Ascending aorta (tissue), 2 donors: ENCODE measurements around the gene TRIM7. TPM values are rescaled to one million over a fixed set of nuclear protein-coding genes. Genes with fewer than 3 reads are reported as not detected.
"Not testable (repeated sequence)": the region's sequence is repeated elsewhere in the genome, so short reads cannot be mapped to it uniquely, and the experiment has no call there.

ENCODE experiments used
- DNase-seq, 2 donors: peaks; one replicate each; pipeline ENCODE4 v3.0.0-alpha.2; 2019; ENCODE audit warnings: low spot score in 2 of 2
- H3K27ac ChIP-seq, 2 donors: fragments of 200-600 bp; sonication (generic); one replicate each; pipeline ENCODE4 v1.5.1; 2016 to 2017; ENCODE audit warnings: mild to moderate bottlenecking in 1 of 2
- H3K27me3 ChIP-seq: fragments of 200-600 bp; sonication (generic); one replicate; pipeline ENCODE4 v1.5.1; 2017
- H3K36me3 ChIP-seq, 2 donors: fragments of 200-600 bp; sonication (generic); one replicate each; pipeline ENCODE4 v1.5.1; 2016
- H3K4me1 ChIP-seq, 2 donors: fragments of 200-600 bp; sonication (generic); one replicate each; pipeline ENCODE4 v1.5.1; 2016 to 2017; ENCODE audit warnings: mild to moderate bottlenecking in 1 of 2
- H3K4me3 ChIP-seq, 2 donors: fragments of 200-600 bp; sonication (generic); one replicate each; pipeline ENCODE4 v1.5.1; 2016 to 2017; ENCODE audit warnings: mild to moderate bottlenecking in 1 of 2
- H3K9me3 ChIP-seq, 2 donors: fragments of 200-600 bp; sonication (generic); one replicate each; pipeline ENCODE4 v1.5.1; 2016
- CTCF ChIP-seq, 3 experiments: fragments of 200-600 bp in 2 of 3; fragments of 450-650 bp in 1 of 3; sonication (generic) in 2 of 3; IDR thresholded peaks; one replicate each; pipeline ENCODE4 v1.5.1; 2016 to 2019; ENCODE audit warnings: antibody characterized with exemption in 3 of 3, mild to moderate bottlenecking in 1 of 3, moderate library complexity in 1 of 3
- intact Hi-C: fragments of 100-400 bp; cut with DNase I; formaldehyde crosslinking; loops from one replicate; pipeline ENCODE4 v1.15.1; 2023
- total RNA-seq: library from RNA; depleted of rRNA; stranded (reverse); fragments of >200 nt; gene quantifications from one replicate; pipeline ENCODE4 v1.1.0, GENCODE V29; 2016

The TRIM7 gene
- total RNA-seq, 1 donor from 2014 or later, result 6.1 TPM

GRCh38 chr5:181212080-181212479, 7.1 kb upstream of the TRIM7 start:
- no peak overlapping the region for H3K4me3 ChIP-seq
- no peak for TF ChIP-seq CTCF (IDR thresholded peaks at IDR 0.05)
- H3K4me1 ChIP-seq, result peaks cover 0 to 2% of the 10 kb centered on the region in 2 donors
- intact Hi-C loops, result no loop called here
- DNase-seq, result no peak
- no peaks in the 10 kb centered on the region for H3K36me3 ChIP-seq
- no peaks in the 10 kb centered on the region for H3K9me3 ChIP-seq
- no peaks in the 10 kb centered on the region for H3K27me3 ChIP-seq
- H3K27ac ChIP-seq, result no peak overlapping the region

- Histone ChIP-seq H3K4me1 (peaks cover 0 to under 1% of the 10 kb centered on the region in 2 donors), H3K27ac (no peak overlapping the region), H3K36me3 (no peaks in the 10 kb centered on the region), H3K4me3 (no peak overlapping the region), H3K9me3 (no peaks in the 10 kb centered on the region), H3K27me3 (no peaks in the 10 kb centered on the region)
- intact Hi-C loops, result no loop called here
- no peak for TF ChIP-seq CTCF (IDR thresholded peaks at IDR 0.05)
- DNase-seq, result no peak
These were observed 6.2 kb upstream of the TRIM7 start for GRCh38 chr5:181211208-181211607.

GRCh38 chr5:181210698-181211097, 5.7 kb upstream of the TRIM7 start:
- intact Hi-C loops, H3K36me3 ChIP-seq, H3K9me3 ChIP-seq, H3K4me1 ChIP-seq, H3K4me3 ChIP-seq, H3K27me3 ChIP-seq, H3K27ac ChIP-seq, DNase-seq: not testable (repeated sequence)

GRCh38 chr5:181210148-181210547, 5.2 kb upstream of the TRIM7 start:
- intact Hi-C loops, DNase-seq, H3K27ac ChIP-seq: not testable (repeated sequence)

GRCh38 chr5:181209006-181209405, 4.0 kb upstream of the TRIM7 start:
- not testable (repeated sequence) for H3K36me3 ChIP-seq, H3K9me3 ChIP-seq, H3K4me3 ChIP-seq, H3K27me3 ChIP-seq, H3K27ac ChIP-seq, H3K4me1 ChIP-seq, DNase-seq
- intact Hi-C loops, result loop anchor here (10.0 kb wide), 1 partner anchor 854 kb away; the partner anchor contains the start of gene GFPT2

More at GRCh38 chr5:181210148-181210547, 5.2 kb upstream of the TRIM7 start:
- not testable (repeated sequence) for H3K27me3 ChIP-seq, H3K36me3 ChIP-seq, H3K9me3 ChIP-seq, H3K4me1 ChIP-seq, H3K4me3 ChIP-seq

GRCh38 chr5:181207960-181208253, 2.9 kb upstream of the TRIM7 start:
- no peaks in the 10 kb centered on the region for H3K9me3 ChIP-seq
- TF ChIP-seq CTCF (IDR thresholded peaks at IDR 0.05), result no peak
- no peaks in the 10 kb centered on the region for H3K36me3 ChIP-seq
- peaks cover 4 to 13% of the 10 kb centered on the region in 2 donors for H3K4me1 ChIP-seq
- peak overlapping the region; percentile 53 to 72 for H3K4me3 ChIP-seq
- intact Hi-C loops, result loop anchor here (10.0 kb wide), 1 partner anchor 853 kb away; the partner anchor contains the start of gene GFPT2
- H3K27ac ChIP-seq, result peak overlapping the region; percentile 87 to 88
- no peaks in the 10 kb centered on the region for H3K27me3 ChIP-seq
- no peak for DNase-seq

GRCh38 chr5:181207214-181207959, 2.4 kb upstream of the TRIM7 start:
- H3K36me3 ChIP-seq, result no peaks in the 10 kb centered on the region
- intact Hi-C loops, result loop anchor here (10.0 kb wide), 1 partner anchor 853 kb away; the partner anchor contains the start of gene GFPT2
- H3K4me1 ChIP-seq, result peaks cover 4 to 13% of the 10 kb centered on the region in 2 donors
- TF ChIP-seq CTCF (IDR thresholded peaks at IDR 0.05), result no peak
- H3K27ac ChIP-seq, result peak overlapping the region; percentile 87 to 88
- peak overlapping the region; percentile 53 to 72 for H3K4me3 ChIP-seq
- H3K9me3 ChIP-seq, result no peaks in the 10 kb centered on the region
- peak in 1 of 2 donors; percentile 90 for DNase-seq
- H3K27me3 ChIP-seq, result no peaks in the 10 kb centered on the region
